Mucosa of descending colon (tissue), 3 donors: ENCODE results near the gene ARHGEF10L. TPM values are rescaled to one million over a fixed set of nuclear protein-coding genes. Genes with fewer than 3 reads are reported as not detected.

Source experiments
- ATAC-seq: fragments of 200-7000 bp; cut with Tn5 transposase; one replicate; pipeline ENCODE4 v1.9.1; 2020; ENCODE audit warnings: mild to moderate bottlenecking, moderate library complexity
- DNase-seq, 3 donors: peaks; one replicate each; pipeline ENCODE4 v3.0.0-alpha.2; 2020
- H3K36me3 ChIP-seq: fragments of 200-600 bp; one replicate; pipeline ENCODE4 v1.8.0; 2021; ENCODE audit warnings: low read depth, mild to moderate bottlenecking
- H3K4me1 ChIP-seq: fragments of 200-600 bp; one replicate; pipeline ENCODE4 v1.8.0; 2021; ENCODE audit warnings: low read depth, mild to moderate bottlenecking
- H3K4me3 ChIP-seq: fragments of 200-600 bp; one replicate; pipeline ENCODE4 v1.8.0; 2021; ENCODE audit warnings: mild to moderate bottlenecking
- H3K9me3 ChIP-seq: fragments of 200-600 bp; one replicate; pipeline ENCODE4 v1.8.0; 2021; ENCODE audit warnings: mild to moderate bottlenecking
- intact Hi-C, 2 donors: fragments of 100-400 bp; cut with DNase I in 1 of 2; cut with micrococcal nuclease in 1 of 2; formaldehyde crosslinking; loops; one replicate each; pipeline versions ENCODE4 v1.11.0 to v1.11.1; 2022; cut with DNase I, micrococcal nuclease
- total RNA-seq, 3 donors: library from RNA; stranded (reverse); fragmentation: NEBNext Ultra II Directional in 2 of 3; extraction: Animal tissue kit (Norgen Biotek cat#: 25700) in 2 of 3; gene quantifications; one replicate each; pipeline versions ENCODE4 v1.2.1 to v1.2.4, GENCODE V29; 2021 to 2023
- TF ChIP-seq, protein P1 (sequence below): fragments of 200-600 bp; IDR thresholded peaks from one replicate; pipeline ENCODE4 v1.8.0; 2022; ENCODE audit warnings: antibody characterized with exemption, mild to moderate bottlenecking
- donor health status: DM: no; HTN: no; CAD: no; lungs with moderate emphysema.
- donor health status: DM: no; HTN: no; CAD: no.
- donor health status: DM: no; HTN: yes; CAD: no.

Gene ARHGEF10L
- total RNA-seq, 3 donors from 2014 or later = 87.6 to 146 (median 144) TPM

GRCh38 chr1:17588048-17588871, 48.8 kb downstream of the ARHGEF10L start:
- ATAC-seq = peak; percentile 87
- DNase-seq = peak; percentile 91 to 92 (median 92)
- Histone ChIP-seq H3K9me3 (no peaks in the 10 kb centered on the region), H3K4me1 (peaks cover 42% of the 10 kb centered on the region), H3K4me3 (no peak overlapping the region), H3K36me3 (no peaks in the 10 kb centered on the region)
- TF ChIP-seq, protein P1, sequence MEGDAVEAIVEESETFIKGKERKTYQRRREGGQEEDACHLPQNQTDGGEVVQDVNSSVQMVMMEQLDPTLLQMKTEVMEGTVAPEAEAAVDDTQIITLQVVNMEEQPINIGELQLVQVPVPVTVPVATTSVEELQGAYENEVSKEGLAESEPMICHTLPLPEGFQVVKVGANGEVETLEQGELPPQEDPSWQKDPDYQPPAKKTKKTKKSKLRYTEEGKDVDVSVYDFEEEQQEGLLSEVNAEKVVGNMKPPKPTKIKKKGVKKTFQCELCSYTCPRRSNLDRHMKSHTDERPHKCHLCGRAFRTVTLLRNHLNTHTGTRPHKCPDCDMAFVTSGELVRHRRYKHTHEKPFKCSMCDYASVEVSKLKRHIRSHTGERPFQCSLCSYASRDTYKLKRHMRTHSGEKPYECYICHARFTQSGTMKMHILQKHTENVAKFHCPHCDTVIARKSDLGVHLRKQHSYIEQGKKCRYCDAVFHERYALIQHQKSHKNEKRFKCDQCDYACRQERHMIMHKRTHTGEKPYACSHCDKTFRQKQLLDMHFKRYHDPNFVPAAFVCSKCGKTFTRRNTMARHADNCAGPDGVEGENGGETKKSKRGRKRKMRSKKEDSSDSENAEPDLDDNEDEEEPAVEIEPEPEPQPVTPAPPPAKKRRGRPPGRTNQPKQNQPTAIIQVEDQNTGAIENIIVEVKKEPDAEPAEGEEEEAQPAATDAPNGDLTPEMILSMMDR = no peak
- intact Hi-C loops = no loop called here

DNA sequence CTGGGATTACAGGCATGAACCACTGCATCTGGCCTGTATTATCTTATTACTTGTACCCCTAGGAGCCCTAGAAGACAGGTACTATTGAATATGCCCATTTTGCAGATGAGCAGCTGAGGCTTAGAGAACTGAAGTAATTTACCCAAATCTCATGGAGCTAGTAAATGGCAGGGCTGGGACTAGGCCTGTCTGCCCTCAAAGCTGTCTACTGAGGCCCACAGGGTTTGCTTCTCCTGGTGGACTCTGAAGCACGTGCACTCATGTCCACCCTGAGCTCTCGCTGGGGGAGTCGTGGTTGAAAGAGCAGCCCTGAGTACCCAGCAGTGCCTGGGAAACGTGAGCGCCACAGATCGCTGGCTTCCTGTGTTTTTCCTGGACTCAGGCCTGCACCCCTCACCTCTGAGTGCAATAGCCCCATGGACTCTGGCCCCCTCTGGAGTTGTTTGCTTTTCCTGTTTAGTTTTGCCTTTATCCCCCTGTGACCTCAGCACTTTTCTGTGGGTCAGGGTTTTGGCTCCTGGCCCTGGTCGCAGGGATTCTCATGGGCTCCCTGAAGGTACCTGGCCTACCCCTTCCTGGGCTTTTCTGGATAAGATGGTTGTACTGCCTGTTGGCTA, 52.4 kb downstream of the ARHGEF10L start:
- H3K4me1 ChIP-seq = peaks cover 54% of the 10 kb centered on the region
- no peaks in the 10 kb centered on the region for H3K9me3 ChIP-seq
- H3K4me3 ChIP-seq = no peak overlapping the region
- TF ChIP-seq, protein P1 = no peak
- intact Hi-C loops = loop anchor here in 1 of 2 donors (10.0 kb wide), 1 partner anchor 47 kb away; no protein-coding TSS in a partner anchor
- H3K36me3 ChIP-seq = no peaks in the 10 kb centered on the region
- DNase-seq (peak in 2 of 3 donors; percentile 51 to 56), ATAC-seq (no peak)

DNA sequence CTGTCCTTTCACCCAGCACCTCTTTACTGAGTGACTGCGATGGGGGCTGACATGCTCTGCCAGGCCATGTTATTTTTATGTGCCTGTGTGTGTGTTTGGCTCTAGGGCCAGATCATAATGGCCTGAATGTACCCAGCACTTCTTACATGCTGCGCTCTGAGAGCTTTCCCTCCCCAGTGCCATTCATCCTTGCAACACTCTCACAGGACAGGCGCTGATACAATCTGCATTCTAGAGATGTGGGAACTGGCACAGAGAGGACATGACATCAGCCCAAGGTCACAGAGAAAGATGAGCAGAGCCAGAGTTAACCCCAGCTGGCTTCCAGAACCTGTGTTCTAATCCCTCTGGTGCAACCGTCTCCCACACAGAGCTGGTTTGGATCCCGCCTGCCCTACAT, 54.5 kb downstream of the ARHGEF10L start:
- DNase-seq (no peak), ATAC-seq (no peak)
- no peaks in the 10 kb centered on the region for H3K9me3 ChIP-seq
- no peak overlapping the region for H3K4me3 ChIP-seq
- TF ChIP-seq, protein P1 = no peak
- H3K4me1 ChIP-seq = peaks cover 56% of the 10 kb centered on the region
- no peaks in the 10 kb centered on the region for H3K36me3 ChIP-seq
- intact Hi-C loops = loop anchor here in 1 of 2 donors (10.0 kb wide), 1 partner anchor 49 kb away; no protein-coding TSS in a partner anchor

DNA sequence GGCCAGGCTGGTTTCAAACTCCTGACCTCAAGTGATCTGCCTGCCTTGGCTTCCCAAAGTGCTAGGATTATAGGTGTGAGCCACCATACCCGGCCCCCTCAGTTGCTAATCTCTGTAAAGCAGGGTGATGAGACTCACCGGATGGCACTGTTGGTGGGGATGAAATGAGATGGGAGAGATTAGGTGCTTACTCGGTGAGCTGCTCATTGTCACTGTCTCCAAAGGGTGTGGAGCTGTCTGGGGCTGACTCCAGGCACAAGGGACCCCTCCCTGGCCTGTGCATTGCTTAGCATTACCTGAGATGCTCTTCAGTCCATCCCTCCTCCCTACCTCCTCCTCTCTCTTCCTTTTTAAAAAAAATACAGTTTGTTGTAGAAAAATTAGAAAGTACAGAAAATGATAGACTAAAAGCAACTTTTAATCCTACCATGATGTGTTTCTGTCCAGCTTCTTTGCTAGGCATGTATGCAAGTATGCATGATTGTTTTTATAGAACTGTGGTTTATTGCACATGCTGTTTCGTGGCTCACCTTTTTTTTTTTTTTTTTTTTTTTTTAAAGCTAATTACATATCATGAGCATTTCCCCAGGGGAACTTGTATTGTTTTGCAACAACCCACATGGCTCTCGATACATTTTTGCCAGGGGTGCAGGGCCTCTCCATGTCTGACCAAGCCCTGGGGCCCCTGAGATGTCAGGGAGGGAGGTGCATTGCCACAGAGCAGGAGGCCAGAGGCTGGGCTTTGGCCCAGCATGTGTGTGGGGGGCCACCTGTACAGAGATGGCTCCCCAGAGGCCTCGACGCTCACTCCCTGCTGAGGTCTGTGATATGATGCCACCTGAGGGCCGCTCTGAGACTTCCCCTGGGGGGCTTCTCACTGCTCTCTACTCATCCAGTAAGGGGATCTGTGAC, 55.4 kb downstream of the ARHGEF10L start:
- no peak for DNase-seq
- no peak overlapping the region for H3K4me3 ChIP-seq
- H3K9me3 ChIP-seq = no peaks in the 10 kb centered on the region
- TF ChIP-seq, protein P1 = no peak
- H3K4me1 ChIP-seq = peaks cover 59% of the 10 kb centered on the region
- ATAC-seq = no peak
- no peaks in the 10 kb centered on the region for H3K36me3 ChIP-seq
- intact Hi-C loops = loop anchor here in 1 of 2 donors (10.0 kb wide), 1 partner anchor 50 kb away; no protein-coding TSS in a partner anchor

GRCh38 chr1:17595602-17595925, 56.1 kb downstream of the ARHGEF10L start:
- Histone ChIP-seq H3K4me3 (no peak overlapping the region), H3K4me1 (peaks cover 56% of the 10 kb centered on the region), H3K36me3 (no peaks in the 10 kb centered on the region), H3K9me3 (no peaks in the 10 kb centered on the region)
- intact Hi-C loops = loop anchor here in 1 of 2 donors (10.0 kb wide), 1 partner anchor 51 kb away; no protein-coding TSS in a partner anchor
- ATAC-seq (no peak), DNase-seq (peak in 2 of 3 donors; percentile 60 to 65)
- TF ChIP-seq, protein P1 = no peak
